Activated CD4-positive, alpha-beta T cell treated with anti-CD3 and anti-CD28 coated beads for 4 hours (primary cell): Measurements from ENCODE around the gene OCA2.
"Not testable (repeated sequence)": the region's sequence is repeated elsewhere in the genome, so short reads cannot be mapped to it uniquely, and the experiment has no call there.

Source experiments
- DNase-seq, 2 donors: peaks; one replicate each; pipeline ENCODE4 v3.0.0-alpha.2; 2020

The OCA2 gene

GRCh38 chr15:28098766-28099554 lies at the start of gene OCA2:
Gene OCA2, minus strand, starts transcription at chr15:28099315. Its CDS starts 17,441 bp downstream, at chr15:28081874.
- DNase-seq = peak; percentile 60 to 62

GRCh38 chr15:28147801-28148200 lies 48.7 kb upstream of the OCA2 start:
- DNase-seq = no peak

GRCh38 chr15:28145419-28145818 lies 46.3 kb upstream of the OCA2 start:
- DNase-seq = not testable (repeated sequence)

GRCh38 chr15:28140062-28140461 lies 40.9 kb upstream of the OCA2 start:
- no peak for DNase-seq

- not testable (repeated sequence) for DNase-seq
These were observed 38.4 kb upstream of the OCA2 start for GRCh38 chr15:28137408-28138039.

GRCh38 chr15:28136236-28136904 lies 37.3 kb upstream of the OCA2 start:
- DNase-seq = peak; percentile 6 to 15

- DNase-seq = no peak
These were observed 34.2 kb upstream of the OCA2 start for GRCh38 chr15:28133281-28133680.

GRCh38 chr15:28132524-28133275 lies 33.6 kb upstream of the OCA2 start:
- no peak for DNase-seq

GRCh38 chr15:28131946-28132345 lies 32.8 kb upstream of the OCA2 start:
- DNase-seq = no peak

- DNase-seq = no peak
These were observed 32.3 kb upstream of the OCA2 start for GRCh38 chr15:28131400-28131799.

- DNase-seq = no peak
These were observed 31.5 kb upstream of the OCA2 start for GRCh38 chr15:28130651-28131050.

GRCh38 chr15:28129231-28129848 lies 30.2 kb upstream of the OCA2 start:
- DNase-seq = no peak

- DNase-seq = no peak
These were observed 28.9 kb upstream of the OCA2 start for GRCh38 chr15:28128031-28128430.

GRCh38 chr15:28127036-28127435 lies 27.9 kb upstream of the OCA2 start:
- DNase-seq = no peak

GRCh38 chr15:28125673-28126651 lies 26.8 kb upstream of the OCA2 start:
- no peak for DNase-seq

GRCh38 chr15:28124841-28125240 lies 25.7 kb upstream of the OCA2 start:
- no peak for DNase-seq

- peak in 1 of 2 donors; percentile 51 for DNase-seq
These were observed 24.4 kb upstream of the OCA2 start for GRCh38 chr15:28123408-28124023.

GRCh38 chr15:28122038-28122949 lies 23.2 kb upstream of the OCA2 start:
- DNase-seq = no peak

GRCh38 chr15:28121577-28121976 lies 22.5 kb upstream of the OCA2 start:
- DNase-seq = not testable (repeated sequence)

GRCh38 chr15:28120359-28120640 lies 21.2 kb upstream of the OCA2 start:
- no peak for DNase-seq
